Activated CD8-positive, alpha-beta T cell treated with anti-CD3 and anti-CD28 coated beads, Interleukin-2, amount 10 ng/mL, durations not matched to agents 7 days and 5 days (primary cell): ENCODE results near the gene PPP1CA. TPM values are rescaled to one million over a fixed set of nuclear protein-coding genes. Genes with fewer than 3 reads are reported as not detected.

Experiments used
- ATAC-seq: fragments of 150-1000 bp; cut with Tn5 transposase; one replicate; pipeline ENCODE4 v1.10.0; 2021; ENCODE audit warnings: moderate library complexity
- CTCF ChIA-PET: fragments of 350-600 bp; sonication (Branson Sonifier 250); formaldehyde crosslinking; loops from one replicate; lab custom pipeline; 2021; ENCODE audit warnings: antibody characterized with exemption; lab: Charles Lee
- POLR2A ChIA-PET: fragments of 350-600 bp; sonication (Branson Sonifier 250); formaldehyde crosslinking; loops from one replicate; lab custom pipeline; 2021; ENCODE audit warnings: antibody characterized with exemption; lab: Charles Lee
- DNase-seq: peaks from one replicate; pipeline ENCODE4 v3.0.0-alpha.2; 2020
- H3K27ac Mint-ChIP-seq: one replicate; pipeline ENCODE4 v1.8.0; 2021; ENCODE audit warnings: mild to moderate bottlenecking, mixed read lengths
- H3K27me3 Mint-ChIP-seq: one replicate; pipeline ENCODE4 v1.8.0; 2021; ENCODE audit warnings: low read depth, mixed read lengths
- H3K36me3 Mint-ChIP-seq: one replicate; pipeline ENCODE4 v1.8.0; 2021; ENCODE audit warnings: low read depth, mixed read lengths
- H3K4me1 Mint-ChIP-seq: one replicate; pipeline ENCODE4 v1.8.0; 2021; ENCODE audit warnings: low read depth, mixed read lengths
- H3K4me3 Mint-ChIP-seq: one replicate; pipeline ENCODE4 v1.8.0; 2021; ENCODE audit warnings: mild to moderate bottlenecking, mixed read lengths
- H3K9me3 Mint-ChIP-seq: one replicate; pipeline ENCODE4 v1.8.0; 2022; ENCODE audit warnings: mixed read lengths; ENCODE audit not compliant: insufficient read depth
- total RNA-seq, 2 experiments: library from RNA; stranded (reverse); gene quantifications; one replicate each; pipeline ENCODE4 v1.2.3, GENCODE V29; 2021

PPP1CA gene
- total RNA-seq, 2 experiments from 2014 or later: 429 to 434 TPM

DNA sequence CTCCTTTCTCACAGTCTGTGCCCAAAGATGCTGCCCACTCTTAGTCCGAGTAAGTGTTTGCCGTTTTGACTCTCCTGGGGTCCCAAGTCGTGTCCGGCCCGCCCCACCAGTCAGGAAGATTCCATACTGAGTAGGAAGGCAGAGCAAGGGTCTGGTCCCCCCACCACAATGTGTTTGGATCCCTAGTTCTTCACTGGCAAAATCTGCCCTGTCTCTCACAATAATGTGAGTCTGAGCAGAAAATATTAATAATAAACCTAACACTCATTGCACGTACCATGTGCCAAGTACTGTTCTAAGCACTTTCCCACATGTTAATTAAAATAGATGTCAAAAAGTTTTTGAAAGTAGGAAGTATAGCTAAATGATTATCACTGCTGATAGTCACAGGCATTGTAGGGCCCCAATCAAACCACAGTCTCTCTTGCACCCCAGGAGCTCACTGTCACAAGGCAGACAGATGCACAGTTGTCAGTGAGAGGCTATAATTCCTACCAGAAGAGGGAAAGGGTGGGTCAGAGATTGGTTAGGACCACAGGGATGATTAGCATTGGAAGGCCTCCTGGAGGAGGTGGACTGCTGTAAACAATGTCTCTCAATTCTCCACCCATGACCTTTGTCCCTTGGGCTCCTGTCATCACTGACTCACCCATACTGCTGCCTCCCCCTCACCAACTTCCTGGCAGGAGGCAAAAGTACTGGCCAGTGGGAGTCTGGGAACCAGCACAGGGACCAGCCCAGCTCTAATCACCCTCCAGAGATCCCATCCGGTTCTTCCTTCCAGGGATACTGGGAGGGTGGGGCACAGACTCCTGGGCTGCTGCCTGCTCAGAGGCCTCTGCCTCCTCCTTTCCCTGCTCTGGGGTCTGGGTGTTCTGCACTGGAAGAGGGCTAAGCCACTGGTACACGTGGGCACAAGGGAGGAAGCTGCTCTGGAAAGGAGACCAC, 47.3 kb downstream of the PPP1CA start:
- CTCF ChIA-PET: interaction anchor here (0.9 to 18.4 kb wide), 10 partner anchors 9 to 260 kb away, joined by 3 to 998 read pairs (median 30); partner anchors contain the start of genes CLCF1, PPP1CA and RAD9A
- peaks cover 13% of the 10 kb centered on the region for H3K27me3 Mint-ChIP-seq
- DNase-seq (no peak), ATAC-seq (no peak)
- H3K4me1 Mint-ChIP-seq: peaks cover 42% of the 10 kb centered on the region
- peaks cover 8% of the 10 kb centered on the region for H3K36me3 Mint-ChIP-seq
- H3K4me3 Mint-ChIP-seq: peak overlapping the region; percentile 93
- peak overlapping the region; percentile 89 for H3K27ac Mint-ChIP-seq
- POLR2A ChIA-PET: interaction anchor here (0.6 to 2.8 kb wide), 16 partner anchors 8 to 114 kb away, joined by 3 to 28 read pairs (median 6); partner anchors contain the start of genes ANKRD13D, CLCF1, PTPRCAP and RAD9A
- H3K9me3 Mint-ChIP-seq: no peaks in the 10 kb centered on the region

DNA sequence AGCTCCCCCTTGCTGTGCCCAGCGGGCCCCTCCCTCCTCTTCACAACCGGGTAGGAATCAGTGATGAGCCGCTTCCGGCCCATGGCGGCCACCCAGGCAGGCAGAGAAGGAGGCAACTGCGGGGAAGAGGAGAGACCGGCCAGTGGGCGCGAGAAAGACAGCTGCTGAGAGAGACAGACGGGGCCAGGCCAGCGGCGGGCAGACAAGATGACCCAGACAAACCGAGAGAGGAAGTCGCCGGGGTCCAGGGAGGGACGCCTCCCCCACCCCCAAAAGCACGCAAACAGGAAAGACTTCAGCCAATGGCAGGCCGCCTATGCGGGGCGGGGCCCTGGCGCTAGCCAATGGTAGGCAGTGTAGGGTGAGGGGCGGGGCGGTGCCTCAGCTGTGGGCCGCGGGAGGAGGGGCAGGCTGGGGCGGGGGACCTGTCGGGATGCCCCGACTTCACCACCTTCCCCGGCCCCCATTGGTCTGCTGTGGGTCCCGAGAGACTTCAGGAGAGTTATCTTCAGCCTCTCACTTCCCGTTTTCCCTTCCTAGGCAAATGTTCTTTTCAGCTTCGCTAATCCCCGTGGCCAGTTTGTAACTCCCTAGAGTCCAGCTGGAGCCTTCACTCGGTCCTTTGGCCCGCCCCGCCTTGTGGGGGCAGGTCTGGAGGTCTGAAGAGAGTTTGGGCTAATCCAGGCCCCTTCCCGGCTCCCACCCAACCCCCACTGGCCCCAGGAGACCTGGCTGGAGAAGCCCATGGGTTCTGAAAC, 48.2 kb downstream of the PPP1CA start, which contains the start of gene POLD4:
Gene POLD4, minus strand, starts transcription at position 230 of the 758 bp plus-strand sequence. Its CDS starts 147 bp downstream, at position 83.
- POLR2A ChIA-PET: interaction anchor here (0.6 to 2.8 kb wide), 36 partner anchors 9 to 510 kb away, joined by 3 to 28 read pairs (median 5); partner anchors contain the start of genes ANKRD13D, CLCF1, PPP1CA and PTPRCAP
- peaks cover 12% of the 10 kb centered on the region for H3K27me3 Mint-ChIP-seq
- H3K9me3 Mint-ChIP-seq: no peaks in the 10 kb centered on the region
- peak within 1 kb of the TSS; percentile 93 for H3K4me3 Mint-ChIP-seq
- peaks cover 8% of the 10 kb centered on the region for H3K36me3 Mint-ChIP-seq
- CTCF ChIA-PET: interaction anchor here (0.9 to 18.4 kb wide), 20 partner anchors 10 to 273 kb away, joined by 3 to 998 read pairs (median 5); partner anchors contain the start of genes CLCF1, PPP1CA, PTPRCAP and RAD9A
- ATAC-seq (peak; percentile 92), DNase-seq (peak; percentile 96)
- H3K27ac Mint-ChIP-seq: peak within 1 kb of the TSS; percentile 99
- H3K4me1 Mint-ChIP-seq: peaks cover 42% of the 10 kb centered on the region

DNA sequence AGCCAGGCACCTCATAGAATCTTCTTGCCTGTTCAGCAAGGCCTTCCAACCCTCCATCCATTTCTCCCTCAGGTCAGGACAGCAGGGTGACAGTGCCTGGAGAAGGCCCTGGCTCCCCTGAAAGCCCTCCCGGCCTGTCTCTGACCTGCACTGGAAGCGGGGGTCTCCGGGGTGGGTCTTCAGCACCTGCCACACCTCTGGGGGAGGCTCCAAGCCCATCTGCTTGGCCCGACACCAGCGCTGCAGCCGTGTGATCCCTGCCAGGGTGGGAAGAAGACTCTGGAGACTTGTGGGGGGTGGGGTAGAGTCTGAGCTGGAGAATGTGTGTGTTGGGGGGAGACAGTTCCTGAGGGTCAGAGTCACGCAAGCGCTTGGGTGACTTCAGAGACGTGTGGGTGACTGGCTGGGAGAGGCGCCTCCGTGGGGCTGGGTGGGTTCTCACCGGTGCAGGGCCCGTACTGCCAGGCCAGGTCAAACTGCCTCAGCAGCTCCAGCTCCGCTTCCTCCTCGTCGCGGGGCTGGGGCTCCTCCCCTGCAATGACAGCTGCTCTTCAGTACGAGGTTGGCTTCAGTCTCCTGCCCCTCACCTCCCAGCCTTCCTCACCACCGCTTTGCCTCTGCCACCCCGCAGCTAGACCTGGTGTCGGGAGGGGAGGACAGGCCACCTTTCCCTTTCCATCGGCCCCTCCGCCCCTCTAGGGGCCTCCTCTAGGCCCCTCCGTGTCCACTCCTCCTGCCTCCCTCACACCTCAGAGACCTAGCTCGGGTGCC, 48.9 kb downstream of the PPP1CA start:
- ATAC-seq (peak; percentile 60), DNase-seq (peak; percentile 78)
- H3K36me3 Mint-ChIP-seq: peaks cover 8% of the 10 kb centered on the region
- POLR2A ChIA-PET: interaction anchor here (0.6 to 2.8 kb wide), 34 partner anchors 8 to 1352 kb away, joined by 3 to 28 read pairs (median 5); partner anchors contain the start of genes ANKRD13D, CLCF1, PPP1CA and RAD9A
- H3K4me3 Mint-ChIP-seq: peak overlapping the region; percentile 93
- CTCF ChIA-PET: interaction anchor here (0.9 to 18.4 kb wide), 19 partner anchors 10 to 272 kb away, joined by 3 to 998 read pairs (median 5); partner anchors contain the start of genes CLCF1, PPP1CA, PTPRCAP and RAD9A
- H3K4me1 Mint-ChIP-seq: peaks cover 42% of the 10 kb centered on the region
- no peaks in the 10 kb centered on the region for H3K9me3 Mint-ChIP-seq
- peak overlapping the region; percentile 99 for H3K27ac Mint-ChIP-seq
- H3K27me3 Mint-ChIP-seq: peaks cover 4% of the 10 kb centered on the region

DNA sequence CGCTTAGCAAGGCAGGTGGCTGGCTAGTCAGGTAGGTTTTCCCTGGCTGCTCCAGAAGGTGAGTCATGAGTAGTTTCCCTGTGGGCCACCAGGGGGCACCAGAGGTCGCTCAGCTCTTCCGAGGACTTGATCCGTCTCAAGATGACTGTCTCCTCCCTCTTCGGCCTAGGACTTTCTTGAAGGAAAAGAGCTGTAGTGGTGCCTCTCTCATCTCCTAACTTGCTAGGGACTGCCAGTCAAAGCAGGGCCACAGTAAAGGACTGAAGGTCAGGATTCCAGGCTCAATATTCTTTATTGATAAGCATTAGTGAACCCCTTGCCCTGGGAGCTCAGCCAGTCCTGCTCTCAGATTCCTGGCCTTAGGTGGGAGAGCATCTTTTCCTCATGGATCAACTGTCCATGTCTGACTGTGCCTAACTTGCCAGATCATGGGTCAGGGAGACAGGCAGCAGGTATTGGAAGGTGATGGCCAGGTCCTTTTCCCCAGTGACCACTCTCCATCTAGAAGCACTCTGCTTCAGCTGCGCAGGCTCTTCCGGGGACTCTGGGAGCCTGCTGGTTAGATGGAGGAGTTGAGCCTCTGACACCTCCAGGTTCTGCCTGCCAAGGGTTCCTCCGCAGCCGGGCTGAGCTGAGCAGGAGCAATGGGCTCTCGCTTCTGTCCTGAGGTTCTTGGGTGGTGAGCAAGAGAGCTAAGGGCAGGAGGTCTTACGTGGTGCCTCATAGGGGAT, 50.2 kb downstream of the PPP1CA start:
- H3K9me3 Mint-ChIP-seq: no peaks in the 10 kb centered on the region
- peak; percentile 72 for DNase-seq
- ChIA-PET CTCF (interaction anchor here (0.6 to 18.4 kb wide), 35 partner anchors 12 to 298 kb away, joined by 3 to 998 read pairs (median 4); partner anchors contain the start of genes AIP, CLCF1, NUDT8 and PPP1CA), POLR2A (interaction anchor here (0.7 to 2.8 kb wide), 4 partner anchors 26 to 89 kb away, joined by 3 to 28 read pairs (median 6); no protein-coding TSS in a partner anchor)
- H3K4me3 Mint-ChIP-seq: peak overlapping the region; percentile 66
- H3K36me3 Mint-ChIP-seq: peaks cover 8% of the 10 kb centered on the region
- H3K27ac Mint-ChIP-seq: peak overlapping the region; percentile 75
- H3K4me1 Mint-ChIP-seq: peaks cover 37% of the 10 kb centered on the region
- no peaks in the 10 kb centered on the region for H3K27me3 Mint-ChIP-seq
- no peak for ATAC-seq

DNA sequence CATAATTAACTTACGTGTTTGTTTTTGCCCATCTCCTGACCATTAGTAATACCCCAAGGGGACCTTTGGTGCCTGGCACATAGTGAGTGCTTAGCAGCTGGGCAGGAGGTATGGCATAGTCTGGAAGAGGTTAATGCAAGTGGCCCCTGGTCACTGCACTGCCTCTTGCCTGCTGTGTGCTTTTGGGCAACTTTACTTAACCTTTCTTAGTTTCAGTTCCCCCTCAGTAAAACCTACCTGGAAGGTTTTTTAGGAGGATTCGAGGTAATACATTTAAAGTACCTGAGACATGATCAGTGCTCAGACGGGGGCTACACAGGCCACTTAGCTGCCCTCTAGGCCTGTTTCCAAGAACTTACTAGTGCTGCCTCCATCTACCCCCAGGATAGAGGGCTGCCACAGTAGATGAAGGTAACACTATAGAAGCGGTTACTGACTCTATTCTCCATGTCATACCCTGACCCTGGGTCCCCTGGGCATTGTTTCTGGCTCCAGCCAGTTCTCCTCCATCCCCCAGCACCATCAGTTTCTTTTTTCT, 51.7 kb downstream of the PPP1CA start:
- POLR2A ChIA-PET: no interaction called here
- CTCF ChIA-PET: interaction anchor here (1.0 to 18.4 kb wide), 9 partner anchors 11 to 265 kb away, joined by 3 to 998 read pairs (median 53); partner anchors contain the start of genes CLCF1, PPP1CA and RAD9A
- H3K4me3 Mint-ChIP-seq: no peak overlapping the region
- H3K36me3 Mint-ChIP-seq: peaks cover 8% of the 10 kb centered on the region
- H3K9me3 Mint-ChIP-seq: no peaks in the 10 kb centered on the region
- DNase-seq (no peak), ATAC-seq (no peak)
- H3K27ac Mint-ChIP-seq: no peak overlapping the region
- peaks cover 47% of the 10 kb centered on the region for H3K4me1 Mint-ChIP-seq
- H3K27me3 Mint-ChIP-seq: no peaks in the 10 kb centered on the region

DNA sequence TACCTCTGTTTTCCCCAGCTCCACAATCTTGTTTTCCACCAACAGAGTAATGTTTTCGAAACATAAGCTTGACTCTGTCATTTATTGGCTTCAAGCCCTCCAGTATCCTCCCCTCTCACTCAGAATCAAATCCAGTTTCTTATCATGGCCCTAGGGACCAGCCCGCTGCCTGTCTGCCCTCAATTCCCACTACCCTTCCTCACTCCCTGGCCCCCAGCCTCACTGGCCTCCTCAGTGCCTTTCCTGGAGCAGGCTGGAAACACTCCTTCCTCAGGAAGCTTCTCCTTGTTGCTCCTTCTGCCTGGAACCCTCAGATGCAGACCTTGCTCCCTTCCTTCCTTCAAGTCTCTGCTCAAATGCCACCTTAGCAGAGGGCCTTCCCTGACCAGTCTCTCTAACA, 52.2 kb downstream of the PPP1CA start:
- ATAC-seq: no peak
- POLR2A ChIA-PET: no interaction called here
- H3K27ac Mint-ChIP-seq: peak overlapping the region; percentile 7
- H3K27me3 Mint-ChIP-seq: no peaks in the 10 kb centered on the region
- CTCF ChIA-PET: interaction anchor here (0.8 to 18.4 kb wide), 7 partner anchors 11 to 87 kb away, joined by 3 to 998 read pairs (median 4); partner anchors contain the start of genes CLCF1, PPP1CA and RAD9A
- H3K36me3 Mint-ChIP-seq: peaks cover 8% of the 10 kb centered on the region
- peaks cover 47% of the 10 kb centered on the region for H3K4me1 Mint-ChIP-seq
- H3K9me3 Mint-ChIP-seq: no peaks in the 10 kb centered on the region
- no peak for DNase-seq
- H3K4me3 Mint-ChIP-seq: no peak overlapping the region

DNA sequence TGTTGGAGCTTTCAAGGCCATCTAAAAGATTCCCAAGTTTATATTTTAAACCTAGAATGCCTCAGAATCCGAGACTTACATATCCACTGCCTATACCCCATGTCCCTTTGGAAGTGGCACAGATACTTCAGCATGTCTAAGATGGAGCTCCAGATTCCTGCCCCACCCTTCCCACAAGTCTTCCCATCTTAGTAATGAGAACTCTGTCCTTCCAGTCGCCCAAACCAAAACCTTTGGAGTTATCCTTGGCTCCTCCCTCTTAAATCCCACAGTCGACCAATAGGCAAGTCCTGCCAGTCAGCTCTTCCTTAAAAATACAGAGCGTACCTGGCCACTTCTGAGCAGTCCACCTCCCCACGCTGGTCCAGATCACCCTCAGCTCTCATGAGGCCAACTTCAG, 52.6 kb downstream of the PPP1CA start:
- no peaks in the 10 kb centered on the region for H3K27me3 Mint-ChIP-seq
- H3K4me3 Mint-ChIP-seq: no peak overlapping the region
- peaks cover 8% of the 10 kb centered on the region for H3K36me3 Mint-ChIP-seq
- no peak overlapping the region for H3K27ac Mint-ChIP-seq
- ChIA-PET CTCF (interaction anchor here (0.8 to 18.4 kb wide), 5 partner anchors 11 to 87 kb away, joined by 3 to 998 read pairs (median 3); partner anchors contain the start of genes CLCF1 and RAD9A), POLR2A (no interaction called here)
- ATAC-seq (no peak), DNase-seq (no peak)
- no peaks in the 10 kb centered on the region for H3K9me3 Mint-ChIP-seq
- H3K4me1 Mint-ChIP-seq: peaks cover 46% of the 10 kb centered on the region

Other genes with a start within 250 kb of the PPP1CA start
- gene GRK2, start 135.4 kb downstream of the PPP1CA start, total RNA-seq: 100 to 1,000 TPM; 338 to 348 TPM
- gene ANKRD13D, start 112.6 kb downstream of the PPP1CA start, total RNA-seq: 100 to 1,000 TPM; 179 to 189 TPM
- 10 to 100 TPM; 12.0 to 13.0 TPM for gene SSH3, start 98.3 kb downstream of the PPP1CA start, total RNA-seq
- gene POLD4, start 48.3 kb downstream of the PPP1CA start, total RNA-seq: 10 to 100 TPM; 53.2 to 56.7 TPM
- gene CLCF1, start 28.3 kb downstream of the PPP1CA start, total RNA-seq: under 1 TPM; 0.29 to 0.50 TPM
- gene RAD9A, start 9.9 kb downstream of the PPP1CA start, total RNA-seq: 10 to 100 TPM; 59.5 to 60.4 TPM
- gene TBC1D10C, start 2.2 kb upstream of the PPP1CA start, total RNA-seq: 100 to 1,000 TPM; 345 to 352 TPM
- 1 to 10 TPM; 4.8 to 4.9 TPM for gene CARNS1, start 13.8 kb upstream of the PPP1CA start, total RNA-seq
- 10 to 100 TPM; 64.0 to 66.9 TPM for gene RPS6KB2, start 26.6 kb upstream of the PPP1CA start, total RNA-seq
- gene PTPRCAP, start 35.8 kb upstream of the PPP1CA start, total RNA-seq: 100 to 1,000 TPM; 445 to 447 TPM
- gene CORO1B, start 41.6 kb upstream of the PPP1CA start, total RNA-seq: 100 to 1,000 TPM; 157 to 169 TPM
- not detected for gene GPR152, start 50.9 kb upstream of the PPP1CA start, total RNA-seq
- 1 to 10 TPM; 1.6 to 1.9 TPM for gene CABP4, start 53.5 kb upstream of the PPP1CA start, total RNA-seq
- 10 to 100 TPM; 39.6 to 42.5 TPM for gene TMEM134, start 67.4 kb upstream of the PPP1CA start, total RNA-seq
- 100 to 1,000 TPM; 156 to 163 TPM for gene AIP, start 81.2 kb upstream of the PPP1CA start, total RNA-seq
- 100 to 1,000 TPM; 110 to 117 TPM for gene PITPNM1, start 103.5 kb upstream of the PPP1CA start, total RNA-seq
- gene CDK2AP2, start 106.3 kb upstream of the PPP1CA start, total RNA-seq: 100 to 1,000 TPM; 168 to 175 TPM
- gene CABP2, start 121.6 kb upstream of the PPP1CA start, total RNA-seq: not detected
- gene GSTP1, start 182.0 kb upstream of the PPP1CA start, total RNA-seq: 100 to 1,000 TPM; 330 to 337 TPM
- 100 to 1,000 TPM; 250 to 258 TPM for gene NDUFV1, start 205.1 kb upstream of the PPP1CA start, total RNA-seq
- 10 to 100 TPM; 18.6 to 20.1 TPM for gene NUDT8, start 228.1 kb upstream of the PPP1CA start, total RNA-seq
- not detected for gene TBX10, start 237.9 kb upstream of the PPP1CA start, total RNA-seq
- gene ACY3, start 248.9 kb upstream of the PPP1CA start, total RNA-seq: under 1 TPM; 0.61 to 0.73 TPM